ENCODE results near the gene CENPH. TPM values are rescaled to one million over a fixed set of nuclear protein-coding genes. Genes with fewer than 3 reads are reported as not detected.
"Not testable (repeated sequence)": the region's sequence is repeated elsewhere in the genome, so short reads cannot be mapped to it uniquely, and the experiment has no call there.

The CENPH gene
- total and polyA plus RNA-seq, 7 donors: 1.3 to 11.3 (median 3.8) TPM

GRCh38 chr5:69245031-69245430, 55.6 kb downstream of the CENPH start:
- Histone ChIP-seq H3K27me3 (no peaks in the 10 kb centered on the region), H3K4me3 (no peak overlapping the region), H3K4me1 (no peaks in the 10 kb centered on the region), H3K9me3 (no peaks in the 10 kb centered on the region), H3K36me3 (peaks cover 0 to 9% (median 3%) of the 10 kb centered on the region in 4 donors), H3K27ac (no peak overlapping the region)
- intact Hi-C loops (cut with DNase I): no loop called here
- no peak for DNase-seq
- 95 to 98% methylated on average over 5 of the region's 5 CpGs for WGBS, 2 donors
- TF ChIP-seq CTCF (IDR thresholded peaks at IDR 0.05) (no peak), EP300 (IDR thresholded peaks at IDR 0.05) (no peak), POLR2A (IDR thresholded peaks at IDR 0.05) (no peak), POLR2AphosphoS5 (IDR thresholded peaks at IDR 0.05) (no peak)

GRCh38 chr5:69248019-69248418, 58.6 kb downstream of the CENPH start:
- intact Hi-C loops (cut with DNase I): no loop called here
- WGBS, 2 donors: 95% methylated on average over 2 of the region's 2 CpGs
- H3K4me1 ChIP-seq: no peaks in the 10 kb centered on the region
- H3K36me3 ChIP-seq: no peaks in the 10 kb centered on the region
- no peak for DNase-seq
- no peak overlapping the region for H3K27ac ChIP-seq
- TF ChIP-seq CTCF (IDR thresholded peaks at IDR 0.05) (no peak), POLR2AphosphoS5 (IDR thresholded peaks at IDR 0.05) (no peak), POLR2A (IDR thresholded peaks at IDR 0.05) (no peak), EP300 (IDR thresholded peaks at IDR 0.05) (no peak)
- H3K9me3 ChIP-seq: no peaks in the 10 kb centered on the region
- no peaks in the 10 kb centered on the region for H3K27me3 ChIP-seq
- H3K4me3 ChIP-seq: no peak overlapping the region

DNA sequence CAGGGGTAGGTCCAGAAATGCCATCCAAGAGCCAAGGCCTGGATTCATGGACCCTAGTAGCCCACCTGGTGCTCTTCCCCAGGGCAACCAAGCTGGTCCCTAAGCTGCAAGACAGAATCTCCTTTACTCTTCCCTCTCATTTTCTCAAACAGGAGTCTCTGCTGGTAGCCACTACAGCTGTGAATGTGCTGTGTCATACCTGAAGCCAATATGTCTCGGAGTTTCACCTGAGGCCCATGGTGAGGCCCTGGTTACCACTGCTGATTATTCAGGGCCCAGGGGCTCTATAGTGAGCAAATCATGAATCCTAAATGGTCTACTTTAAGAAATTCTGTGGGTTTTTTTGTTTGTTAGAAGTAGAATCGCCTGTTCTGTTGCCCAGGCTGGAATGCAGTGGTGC, 61.2 kb downstream of the CENPH start:
- TF ChIP-seq EP300 (IDR thresholded peaks at IDR 0.05): no peak
- TF ChIP-seq CTCF (IDR thresholded peaks at IDR 0.05): no peak
- no peak for TF ChIP-seq POLR2A (IDR thresholded peaks at IDR 0.05)
- no peak for TF ChIP-seq POLR2AphosphoS5 (IDR thresholded peaks at IDR 0.05)
- no peaks in the 10 kb centered on the region for H3K4me1 ChIP-seq
- 94 to 97% methylated on average over 2 of the region's 2 CpGs for WGBS, 2 donors
- no peak overlapping the region for H3K27ac ChIP-seq
- DNase-seq: no peak
- no peak overlapping the region for H3K4me3 ChIP-seq
- intact Hi-C loops (cut with DNase I): no loop called here
- H3K27me3 ChIP-seq: no peaks in the 10 kb centered on the region
- peaks cover 0 to 5% (median 0%) of the 10 kb centered on the region in 4 donors for H3K36me3 ChIP-seq
- H3K9me3 ChIP-seq: no peaks in the 10 kb centered on the region

DNA sequence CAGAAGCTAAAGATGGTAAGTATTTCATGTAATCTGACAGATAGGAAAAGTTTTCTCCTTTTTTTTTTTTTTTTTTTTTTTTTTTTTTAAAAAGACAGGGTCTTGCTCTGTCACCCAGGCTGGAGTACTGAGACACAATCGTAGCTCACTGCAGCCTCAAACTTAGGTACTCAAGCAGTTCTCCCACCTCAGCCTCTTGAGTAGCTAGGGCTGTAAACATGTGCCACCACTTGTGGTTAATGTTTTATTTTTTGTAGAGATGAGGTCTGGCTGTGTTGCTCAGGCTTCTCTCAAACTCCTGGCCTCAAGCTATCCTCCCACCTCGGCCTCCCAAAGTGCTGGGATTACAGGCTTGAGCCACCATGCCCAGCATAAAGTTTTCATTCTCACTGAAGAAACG, 63.1 kb downstream of the CENPH start:
- H3K36me3 ChIP-seq: peaks cover 0 to 13% (median 4%) of the 10 kb centered on the region in 4 donors
- no peaks in the 10 kb centered on the region for H3K4me1 ChIP-seq
- WGBS, 2 donors: 78 to 92% methylated on average over 3 of the region's 3 CpGs
- DNase-seq: no peak
- no peak overlapping the region for H3K4me3 ChIP-seq
- intact Hi-C loops (cut with DNase I): no loop called here
- H3K9me3 ChIP-seq: no peaks in the 10 kb centered on the region
- H3K27me3 ChIP-seq: no peaks in the 10 kb centered on the region
- no peak for TF ChIP-seq EP300 (IDR thresholded peaks at IDR 0.05)
- no peak for TF ChIP-seq POLR2A (IDR thresholded peaks at IDR 0.05)
- no peak for TF ChIP-seq POLR2AphosphoS5 (IDR thresholded peaks at IDR 0.05)
- no peak for TF ChIP-seq CTCF (IDR thresholded peaks at IDR 0.05)
- no peak overlapping the region for H3K27ac ChIP-seq

DNA sequence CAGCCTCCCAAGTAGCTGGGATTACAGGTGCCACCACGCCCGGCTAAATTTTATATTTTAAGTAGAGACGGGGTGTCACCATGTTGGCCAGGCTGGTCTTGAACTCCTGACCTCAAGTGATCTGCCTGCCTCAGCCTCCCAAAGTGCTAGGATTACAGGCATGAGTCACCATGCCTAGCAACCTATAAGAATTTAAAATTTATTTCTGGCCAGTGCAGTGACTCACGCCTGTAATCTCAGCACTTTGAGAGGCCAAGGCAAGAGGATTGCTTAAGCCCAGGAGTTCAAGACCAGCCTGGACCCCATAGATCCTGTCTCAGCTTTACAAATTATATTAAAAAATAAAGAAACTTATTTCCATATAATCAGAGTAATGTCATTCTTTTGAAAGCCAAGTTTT, 66.6 kb downstream of the CENPH start:
- peaks cover 4 to 48% (median 14%) of the 10 kb centered on the region in 4 donors for H3K36me3 ChIP-seq
- H3K27me3 ChIP-seq; H3K27ac ChIP-seq; H3K9me3 ChIP-seq; H3K4me1 ChIP-seq; intact Hi-C loops (cut with DNase I); H3K4me3 ChIP-seq; DNase-seq: not testable (repeated sequence)
- WGBS, 2 donors: 92 to 97% methylated on average over 4 of the region's 4 CpGs

Data from sigmoid colon (tissue), 7 donors.